Suprapubic skin (tissue), 4 donors: ENCODE data around the gene SERINC5.

ENCODE experiments used
- EP300 ChIP-seq: sonication (generic); formaldehyde crosslinking; IDR thresholded peaks from one replicate; pipeline ENCODE4 v1.6.1; 2017; ENCODE audit warnings: antibody characterized with exemption
- POLR2A ChIP-seq, 2 donors: fragments of 450-650 bp; IDR thresholded peaks; one replicate each; pipeline ENCODE4 v1.6.1; 2017; ENCODE audit warnings: antibody characterized with exemption in 2 of 2, mild to moderate bottlenecking in 2 of 2, moderate library complexity in 2 of 2
- POLR2AphosphoS5 ChIP-seq, 3 donors: sonication (generic); formaldehyde crosslinking; IDR thresholded peaks; one replicate each; pipeline ENCODE4 v1.6.1; 2017; ENCODE audit warnings: antibody characterized with exemption in 3 of 3
- TF ChIP-seq, protein P1 (sequence below), 2 donors: fragments of 200-600 bp in 1 of 2; fragments of 450-650 bp in 1 of 2; sonication (generic) in 1 of 2; IDR thresholded peaks; one replicate each; pipeline ENCODE4 v1.5.1; 2016 to 2019; ENCODE audit warnings: antibody characterized with exemption in 2 of 2, mild to moderate bottlenecking in 1 of 2, moderate library complexity in 1 of 2

DNA sequence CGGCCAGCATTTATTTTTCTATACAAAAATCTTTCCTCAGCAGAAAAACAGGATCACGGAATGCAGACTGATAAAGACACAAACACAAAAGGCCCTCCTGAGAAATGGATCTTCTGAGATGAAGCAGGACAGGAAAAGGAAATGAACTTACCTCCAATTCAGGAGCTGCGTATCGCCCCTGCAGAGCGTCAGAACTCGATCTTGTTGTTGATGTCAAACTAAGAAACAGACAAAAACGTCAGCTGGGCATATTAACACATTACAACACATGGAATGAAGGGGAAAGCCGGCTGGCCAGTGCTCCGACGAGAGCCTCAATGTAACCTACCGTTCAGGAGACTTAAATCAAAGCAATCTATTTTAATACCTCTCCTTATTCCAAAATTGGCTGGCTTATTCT lies 105.1 kb downstream of the SERINC5 start:
- no peak for TF ChIP-seq POLR2A (IDR thresholded peaks at IDR 0.05)
- TF ChIP-seq, protein P1, sequence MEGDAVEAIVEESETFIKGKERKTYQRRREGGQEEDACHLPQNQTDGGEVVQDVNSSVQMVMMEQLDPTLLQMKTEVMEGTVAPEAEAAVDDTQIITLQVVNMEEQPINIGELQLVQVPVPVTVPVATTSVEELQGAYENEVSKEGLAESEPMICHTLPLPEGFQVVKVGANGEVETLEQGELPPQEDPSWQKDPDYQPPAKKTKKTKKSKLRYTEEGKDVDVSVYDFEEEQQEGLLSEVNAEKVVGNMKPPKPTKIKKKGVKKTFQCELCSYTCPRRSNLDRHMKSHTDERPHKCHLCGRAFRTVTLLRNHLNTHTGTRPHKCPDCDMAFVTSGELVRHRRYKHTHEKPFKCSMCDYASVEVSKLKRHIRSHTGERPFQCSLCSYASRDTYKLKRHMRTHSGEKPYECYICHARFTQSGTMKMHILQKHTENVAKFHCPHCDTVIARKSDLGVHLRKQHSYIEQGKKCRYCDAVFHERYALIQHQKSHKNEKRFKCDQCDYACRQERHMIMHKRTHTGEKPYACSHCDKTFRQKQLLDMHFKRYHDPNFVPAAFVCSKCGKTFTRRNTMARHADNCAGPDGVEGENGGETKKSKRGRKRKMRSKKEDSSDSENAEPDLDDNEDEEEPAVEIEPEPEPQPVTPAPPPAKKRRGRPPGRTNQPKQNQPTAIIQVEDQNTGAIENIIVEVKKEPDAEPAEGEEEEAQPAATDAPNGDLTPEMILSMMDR (IDR thresholded peaks at IDR 0.05), result no peak
- no peak for TF ChIP-seq POLR2AphosphoS5 (IDR thresholded peaks at IDR 0.05)
- no peak for TF ChIP-seq EP300
